Osteoblast (primary cell): ENCODE results near the gene FGF3. TPM values are rescaled to one million over a fixed set of nuclear protein-coding genes. Genes with fewer than 3 reads are reported as not detected.

Experiments used
- DNase-seq: peaks from one replicate; pipeline ENCODE4 v3.0.0; 2011; ENCODE audit warnings: low spot score, mixed read lengths; ENCODE audit not compliant: insufficient read length; ENCODE audit errors: missing footprints
- H2AFZ ChIP-seq: 2 replicates; pipeline ENCODE4 v1.6.0; 2011; ENCODE audit warnings: mild to moderate bottlenecking, low read length
- H3K27ac ChIP-seq: 2 replicates; pipeline ENCODE4 v1.5.1; 2011; ENCODE audit warnings: mild to moderate bottlenecking, low read depth, low read length, moderate library complexity
- H3K27me3 ChIP-seq: 2 replicates; pipeline ENCODE4 v1.6.0; 2012; ENCODE audit warnings: mild to moderate bottlenecking, control low read depth, inconsistent platforms, low read length, moderate library complexity; ENCODE audit not compliant: insufficient read depth
- H3K36me3 ChIP-seq: 2 replicates; pipeline ENCODE4 v1.5.1; 2011; ENCODE audit warnings: mild to moderate bottlenecking, low read length, control low read depth, moderate library complexity; ENCODE audit not compliant: insufficient read depth
- H3K4me1 ChIP-seq: 2 replicates; pipeline ENCODE4 v1.5.1; 2011; ENCODE audit warnings: mild to moderate bottlenecking, low read length, control low read depth, moderate library complexity; ENCODE audit not compliant: insufficient read depth
- H3K4me2 ChIP-seq: 2 replicates; pipeline ENCODE4 v1.6.0; 2011; ENCODE audit warnings: mild to moderate bottlenecking, low read length; ENCODE audit not compliant: insufficient read depth
- H3K4me3 ChIP-seq: fragments of 200-600 bp; sonication (generic); 3 replicates; pipeline ENCODE4 v1.5.1; 2012; ENCODE audit warnings: mild to moderate bottlenecking, low read length, inconsistent platforms; ENCODE audit not compliant: insufficient read depth
- H3K79me2 ChIP-seq: 2 replicates; pipeline ENCODE4 v1.6.0; 2012; ENCODE audit warnings: mild to moderate bottlenecking, low read length, control low read depth, inconsistent platforms; ENCODE audit not compliant: insufficient read depth
- H3K9me3 ChIP-seq: 2 replicates; pipeline ENCODE4 v1.5.1; 2011; ENCODE audit warnings: low read depth, low read length, control low read depth
- H4K20me1 ChIP-seq: 2 replicates; pipeline ENCODE4 v1.6.0; 2012; ENCODE audit warnings: mild to moderate bottlenecking, low read length, control low read depth; ENCODE audit not compliant: insufficient read depth
- CTCF ChIP-seq: IDR thresholded peaks from 2 replicates; pipeline ENCODE4 v1.5.1; 2011; ENCODE audit warnings: mild to moderate bottlenecking, low read depth, low read length, moderate library complexity; ENCODE audit errors: extremely low read depth
- total RNA-seq: library from RNA; depleted of rRNA; stranded (reverse); fragments of >200 nt; gene quantifications from 2 replicates; pipeline ENCODE4 v1.2.3, GENCODE V29; 2012

Gene FGF3
- total RNA-seq, 1 donor = not detected

- Histone ChIP-seq H3K9me3 (no peaks in the 10 kb centered on the region), H4K20me1 (no peaks in the 10 kb centered on the region), H3K27ac (no peak overlapping the region), H2AFZ (no peak overlapping the region), H3K27me3 (peaks cover 70% of the 10 kb centered on the region), H3K79me2 (no peaks in the 10 kb centered on the region), H3K4me3 (no peak overlapping the region), H3K36me3 (no peaks in the 10 kb centered on the region), H3K4me1 (no peaks in the 10 kb centered on the region), H3K4me2 (no peak overlapping the region)
- TF ChIP-seq CTCF = no peak
- DNase-seq = peak; percentile 73
These were observed 999 bp downstream of the FGF3 start for GRCh38 chr11:69818231-69818602.

- Histone ChIP-seq H2AFZ (no peak overlapping the region), H3K4me2 (no peak overlapping the region), H3K4me3 (no peak overlapping the region), H4K20me1 (no peaks in the 10 kb centered on the region), H3K36me3 (no peaks in the 10 kb centered on the region), H3K27ac (no peak overlapping the region), H3K79me2 (no peaks in the 10 kb centered on the region), H3K4me1 (no peaks in the 10 kb centered on the region), H3K27me3 (peaks cover 63% of the 10 kb centered on the region), H3K9me3 (no peaks in the 10 kb centered on the region)
- TF ChIP-seq CTCF = no peak
- DNase-seq = peak; percentile 91
These were observed 1.7 kb downstream of the FGF3 start for GRCh38 chr11:69817265-69818230.

- H3K27ac ChIP-seq = no peak overlapping the region
- H3K27me3 ChIP-seq = peaks cover 54% of the 10 kb centered on the region
- DNase-seq = no peak
- H3K9me3 ChIP-seq = no peaks in the 10 kb centered on the region
- no peaks in the 10 kb centered on the region for H3K4me1 ChIP-seq
- H3K4me2 ChIP-seq = no peak overlapping the region
- no peaks in the 10 kb centered on the region for H3K36me3 ChIP-seq
- H3K79me2 ChIP-seq = no peaks in the 10 kb centered on the region
- H4K20me1 ChIP-seq = no peaks in the 10 kb centered on the region
- H2AFZ ChIP-seq = no peak overlapping the region
- no peak overlapping the region for H3K4me3 ChIP-seq
- TF ChIP-seq CTCF = no peak
These were observed 2.5 kb downstream of the FGF3 start for GRCh38 chr11:69816671-69817070.

GRCh38 chr11:69815973-69816372 lies 3.2 kb downstream of the FGF3 start:
- Histone ChIP-seq H4K20me1 (no peaks in the 10 kb centered on the region), H3K27me3 (peaks cover 47% of the 10 kb centered on the region), H2AFZ (no peak overlapping the region), H3K27ac (no peak overlapping the region), H3K79me2 (no peaks in the 10 kb centered on the region), H3K4me2 (no peak overlapping the region), H3K9me3 (no peaks in the 10 kb centered on the region), H3K4me1 (no peaks in the 10 kb centered on the region), H3K36me3 (no peaks in the 10 kb centered on the region), H3K4me3 (no peak overlapping the region)
- peak; percentile 82 for DNase-seq
- TF ChIP-seq CTCF = no peak
